Activated naive CD8-positive, alpha-beta T cell treated with anti-CD3 and anti-CD28 coated beads, Interleukin-2, amount 10 ng/mL, durations not matched to agents 7 days and 5 days (primary cell): ENCODE results near the gene ZNF391. TPM values are rescaled to one million over a fixed set of nuclear protein-coding genes. Genes with fewer than 3 reads are reported as not detected.
A peak's percentile ranks its signal among the peaks of the same experiment; 100 is the strongest.
"Not testable (repeated sequence)": the region's sequence is repeated elsewhere in the genome, so short reads cannot be mapped to it uniquely, and the experiment has no call there.

Experiments used
- ATAC-seq: fragments of 150-1000 bp; cut with Tn5 transposase; one replicate; pipeline ENCODE4 v1.10.0; 2021; ENCODE audit warnings: low read depth, moderate library complexity
- POLR2A ChIA-PET: fragments of 350-600 bp; sonication (Branson Sonifier 250); formaldehyde crosslinking; loops from one replicate; lab custom pipeline; 2021; ENCODE audit warnings: antibody characterized with exemption; lab: Charles Lee
- DNase-seq: peaks from one replicate; pipeline ENCODE4 v3.0.0; 2021
- H3K27ac Mint-ChIP-seq: one replicate; pipeline ENCODE4 v1.8.0; 2022; ENCODE audit warnings: mild to moderate bottlenecking, mixed read lengths
- H3K27me3 Mint-ChIP-seq: one replicate; pipeline ENCODE4 v1.8.0; 2022; ENCODE audit warnings: mild to moderate bottlenecking, moderate library complexity, mixed read lengths
- H3K36me3 Mint-ChIP-seq: one replicate; pipeline ENCODE4 v1.8.0; 2021; ENCODE audit warnings: mild to moderate bottlenecking, mixed read lengths
- H3K4me1 Mint-ChIP-seq: one replicate; pipeline ENCODE4 v1.8.0; 2021; ENCODE audit warnings: mixed read lengths
- H3K4me3 Mint-ChIP-seq: one replicate; pipeline ENCODE4 v1.8.0; 2022; ENCODE audit warnings: mild to moderate bottlenecking, moderate library complexity, mixed read lengths
- H3K9me3 Mint-ChIP-seq: one replicate; pipeline ENCODE4 v1.8.0; 2021; ENCODE audit warnings: mixed read lengths
- total RNA-seq, 2 experiments: library from RNA; stranded (reverse); gene quantifications; one replicate each; pipeline ENCODE4 v1.2.3, GENCODE V29; 2021

Gene ZNF391
- total RNA-seq = 1 to 10 TPM; 3.9 to 4.2 TPM

DNA sequence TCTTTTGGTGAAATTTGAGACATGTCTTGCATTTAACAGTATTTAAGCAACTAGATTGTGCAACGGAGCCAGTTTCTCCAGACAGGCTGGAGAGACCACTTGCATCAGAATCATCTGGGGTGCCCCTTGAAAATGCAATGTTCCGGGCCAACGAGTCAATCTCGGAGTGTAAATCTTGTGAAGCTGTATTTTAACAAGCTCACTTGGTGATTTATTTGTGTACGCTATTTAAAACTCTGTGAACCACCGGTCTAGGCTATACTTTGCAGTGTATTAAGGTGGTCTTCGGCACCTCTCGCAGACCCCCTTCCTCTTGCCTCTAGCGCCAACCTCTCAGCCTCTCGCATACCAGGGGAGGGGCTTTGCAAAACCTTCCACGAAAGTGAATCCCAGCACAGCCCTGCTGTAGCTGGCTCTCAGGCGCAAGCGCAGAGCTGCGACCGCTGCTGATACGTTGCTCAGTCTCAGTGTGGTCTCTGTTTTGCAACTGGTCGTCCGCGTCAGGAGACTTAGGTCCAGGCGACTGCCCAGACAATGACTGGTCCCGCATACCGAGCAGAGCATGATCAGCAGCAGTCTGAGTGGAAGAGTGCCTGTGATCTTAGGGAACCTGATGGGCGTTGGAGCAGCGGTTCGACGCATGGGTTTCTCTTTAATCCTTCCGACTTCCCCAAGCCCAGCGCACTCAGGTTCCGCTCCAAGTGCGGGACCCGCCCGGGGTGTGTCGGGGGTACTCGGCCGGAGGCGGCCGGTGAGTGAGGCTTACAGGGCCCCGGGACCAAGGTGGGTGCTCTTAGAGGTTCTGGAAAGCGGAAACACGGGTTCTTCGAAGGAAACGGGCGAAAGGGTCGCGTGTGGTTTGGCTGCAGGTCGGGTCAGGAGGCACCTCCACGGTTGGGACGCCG lies at the start of gene ZNF391:
Gene ZNF391 (plus strand): TSS at position 467 of the 905 bp plus-strand sequence. CDS start 11,612 bp downstream, outside the sequence.
- peaks cover 9% of the 10 kb centered on the region for H3K4me1 Mint-ChIP-seq
- H3K9me3 Mint-ChIP-seq = peaks cover 9% of the 10 kb centered on the region
- H3K36me3 Mint-ChIP-seq = peaks cover 11% of the 10 kb centered on the region
- DNase-seq (peak; percentile 79), ATAC-seq (peak; percentile 89)
- peak within 1 kb of the TSS; percentile 94 for H3K27ac Mint-ChIP-seq
- POLR2A ChIA-PET = interaction anchor here (0.6 to 1.4 kb wide), 6 partner anchors 14 to 351 kb away, joined by 3 to 10 read pairs (median 4); partner anchors contain the start of gene ZNF184
- peaks cover 6% of the 10 kb centered on the region for H3K27me3 Mint-ChIP-seq
- peak within 1 kb of the TSS; percentile 90 for H3K4me3 Mint-ChIP-seq

GRCh38 chr6:27352850-27353249 lies 35.7 kb upstream of the ZNF391 start:
- ATAC-seq (no peak), DNase-seq (no peak)
- POLR2A ChIA-PET = no interaction called here
- no peaks in the 10 kb centered on the region for H3K27me3 Mint-ChIP-seq
- H3K27ac Mint-ChIP-seq = no peak overlapping the region
- peaks cover 2% of the 10 kb centered on the region for H3K36me3 Mint-ChIP-seq
- peaks cover 12% of the 10 kb centered on the region for H3K9me3 Mint-ChIP-seq
- no peak overlapping the region for H3K4me3 Mint-ChIP-seq
- no peaks in the 10 kb centered on the region for H3K4me1 Mint-ChIP-seq

DNA sequence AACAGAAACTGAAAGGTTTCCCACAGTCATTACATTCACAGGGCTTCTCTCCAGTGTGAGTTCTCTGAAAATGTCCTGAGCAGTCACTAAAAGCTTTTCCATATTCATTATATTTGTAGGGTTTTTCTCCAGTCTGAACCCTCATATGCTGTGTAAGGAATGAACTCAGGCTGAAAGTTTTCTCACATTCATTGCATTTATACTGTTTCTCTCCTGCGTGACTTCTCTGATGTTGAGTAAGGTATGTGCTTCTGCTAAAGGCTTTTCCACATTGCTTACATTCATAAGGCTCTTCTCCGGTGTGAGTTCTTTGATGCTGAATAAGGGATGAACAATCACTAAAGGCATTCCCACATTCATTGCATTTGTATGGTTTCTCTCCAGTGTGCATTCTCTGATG lies 29.8 kb upstream of the ZNF391 start:
- H3K27ac Mint-ChIP-seq = no peak overlapping the region
- H3K27me3 Mint-ChIP-seq = no peaks in the 10 kb centered on the region
- ATAC-seq = no peak
- no peak overlapping the region for H3K4me3 Mint-ChIP-seq
- H3K36me3 Mint-ChIP-seq = peaks cover 10% of the 10 kb centered on the region
- H3K4me1 Mint-ChIP-seq = no peaks in the 10 kb centered on the region
- no peak for DNase-seq
- POLR2A ChIA-PET = no interaction called here
- peaks cover 40% of the 10 kb centered on the region for H3K9me3 Mint-ChIP-seq

DNA sequence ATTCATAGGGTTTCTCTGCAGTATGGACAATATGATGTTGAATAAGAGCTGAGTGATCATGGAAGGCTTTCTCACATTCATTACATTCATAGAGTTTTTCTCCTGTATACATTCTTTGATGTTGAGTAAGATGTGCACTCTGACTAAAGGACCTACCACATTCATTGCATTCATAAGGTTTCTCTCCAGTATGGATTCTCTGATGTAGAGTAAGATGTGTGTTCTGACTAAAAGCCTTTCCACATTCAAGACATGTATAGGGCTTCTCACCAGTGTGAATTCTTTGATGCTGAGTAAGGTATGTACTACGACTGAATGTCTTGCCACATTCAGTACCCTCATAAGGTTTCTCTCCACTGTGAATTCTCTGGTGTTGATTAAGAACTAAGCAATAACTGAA lies 29.3 kb upstream of the ZNF391 start:
- no peak for ATAC-seq
- POLR2A ChIA-PET = no interaction called here
- peaks cover 39% of the 10 kb centered on the region for H3K9me3 Mint-ChIP-seq

GRCh38 chr6:27368202-27368601 lies 20.4 kb upstream of the ZNF391 start:
- DNase-seq = no peak
- H3K36me3 Mint-ChIP-seq = peaks cover 16% of the 10 kb centered on the region
- no peaks in the 10 kb centered on the region for H3K4me1 Mint-ChIP-seq
- no peak overlapping the region for H3K4me3 Mint-ChIP-seq
- POLR2A ChIA-PET = no interaction called here
- H3K27me3 Mint-ChIP-seq = no peaks in the 10 kb centered on the region
- no peak overlapping the region for H3K27ac Mint-ChIP-seq
- ATAC-seq = no peak
- H3K9me3 Mint-ChIP-seq = peaks cover 21% of the 10 kb centered on the region

More for the DNA sequence above, 29.3 kb upstream of the ZNF391 start:
- DNase-seq = no peak
- Mint-ChIP-seq H3K27me3 (no peaks in the 10 kb centered on the region), H3K4me1 (no peaks in the 10 kb centered on the region), H3K4me3 (no peak overlapping the region), H3K27ac (no peak overlapping the region), H3K36me3 (peaks cover 10% of the 10 kb centered on the region)

DNA sequence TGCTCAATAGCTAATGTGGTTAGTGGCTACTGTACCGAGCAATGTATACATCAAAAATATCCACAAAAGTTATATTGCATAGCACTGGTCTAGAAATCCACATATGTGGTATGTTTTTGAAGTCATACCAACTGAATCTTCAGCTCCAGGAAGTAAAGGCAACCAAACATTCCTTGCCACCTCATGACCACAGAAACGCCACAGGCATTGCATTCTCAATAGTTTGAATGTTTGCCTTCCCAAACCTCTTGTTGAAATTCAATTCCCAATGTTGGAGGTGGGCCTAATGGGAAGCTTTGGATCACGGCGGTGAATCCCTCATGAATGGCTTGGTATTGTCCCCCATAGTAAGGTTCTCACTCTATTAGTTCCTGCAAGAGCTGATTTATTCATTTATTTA lies 18.2 kb upstream of the ZNF391 start:
- H3K27ac Mint-ChIP-seq = no peak overlapping the region
- no peak for DNase-seq
- H3K36me3 Mint-ChIP-seq = peaks cover 16% of the 10 kb centered on the region
- H3K27me3 Mint-ChIP-seq = no peaks in the 10 kb centered on the region
- no peak for ATAC-seq
- peaks cover 21% of the 10 kb centered on the region for H3K9me3 Mint-ChIP-seq
- POLR2A ChIA-PET = no interaction called here
- H3K4me3 Mint-ChIP-seq = no peak overlapping the region
- peaks cover 12% of the 10 kb centered on the region for H3K4me1 Mint-ChIP-seq

DNA sequence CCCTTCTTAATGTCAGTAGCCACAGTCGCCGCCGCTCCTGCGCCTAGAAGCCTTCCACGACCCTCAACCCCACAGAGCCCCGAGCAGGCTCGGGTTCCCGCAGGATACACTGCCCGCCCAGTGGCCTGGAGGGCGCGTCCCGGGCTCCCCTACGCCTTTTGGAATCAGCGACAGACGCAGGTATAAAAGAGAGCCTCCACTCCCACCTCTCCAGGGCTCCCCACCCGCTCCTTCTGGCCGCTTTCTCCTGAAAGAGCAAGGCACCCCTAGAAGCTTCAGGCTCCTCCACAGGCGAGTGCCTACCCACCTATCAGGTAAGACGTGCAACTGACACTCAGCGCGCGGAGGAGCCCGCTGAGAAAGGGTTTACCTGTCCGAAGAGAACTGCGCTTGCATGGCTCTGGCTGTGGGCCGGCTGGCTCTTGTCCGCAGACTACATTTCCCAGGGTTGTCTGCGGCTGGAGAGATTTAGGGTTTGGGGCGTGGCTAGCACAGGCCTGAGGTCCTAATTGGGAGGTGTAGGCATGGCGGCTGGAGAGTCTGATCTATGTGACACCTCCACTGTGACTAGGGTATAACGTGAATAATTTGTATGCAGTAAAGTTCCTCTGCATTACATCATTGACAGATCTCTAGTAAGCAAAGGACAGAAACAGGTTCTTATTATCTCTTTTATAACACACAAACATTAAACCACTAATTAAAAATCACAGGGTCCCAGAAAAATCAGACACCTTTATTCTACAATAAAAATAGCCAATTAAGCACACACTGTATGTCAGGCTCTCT lies 13.5 kb upstream of the ZNF391 start:
- Mint-ChIP-seq H3K27ac (peak overlapping the region; percentile 81), H3K27me3 (no peaks in the 10 kb centered on the region), H3K36me3 (peaks cover 2% of the 10 kb centered on the region), H3K4me1 (peaks cover 17% of the 10 kb centered on the region), H3K9me3 (peaks cover 6% of the 10 kb centered on the region), H3K4me3 (peak overlapping the region; percentile 88)
- DNase-seq (peak; percentile 70), ATAC-seq (peak; percentile 99)
- POLR2A ChIA-PET = interaction anchor here (1.0 kb wide), 1 partner anchor 13 kb away, joined by 3 read pairs; the partner anchor contains the start of gene ZNF391

DNA sequence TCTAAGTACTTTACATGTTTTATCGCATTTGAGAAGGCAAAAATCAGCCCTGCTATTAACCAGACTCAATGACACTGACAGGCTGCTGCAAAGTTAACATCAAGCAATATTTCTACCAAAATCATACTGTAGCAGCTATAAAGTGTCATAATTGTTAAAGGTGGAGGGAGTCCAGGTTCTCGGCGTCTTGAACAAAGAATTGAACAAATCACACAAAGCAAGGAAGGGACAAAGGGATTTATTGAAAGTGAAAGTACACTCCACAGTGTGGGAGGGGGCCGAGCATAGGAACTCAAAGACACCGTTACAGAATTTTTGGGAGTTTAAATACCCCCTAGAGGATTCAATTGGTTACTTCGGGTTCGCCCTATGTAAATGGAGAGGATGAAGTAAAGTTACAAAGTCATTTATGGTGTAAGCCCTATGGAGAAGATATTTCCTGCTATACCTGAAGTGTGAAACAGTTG lies 12.9 kb upstream of the ZNF391 start:
- no peaks in the 10 kb centered on the region for H3K27me3 Mint-ChIP-seq
- DNase-seq (no peak), ATAC-seq (no peak)
- H3K4me1 Mint-ChIP-seq = peaks cover 17% of the 10 kb centered on the region
- peaks cover 7% of the 10 kb centered on the region for H3K9me3 Mint-ChIP-seq
- H3K4me3 Mint-ChIP-seq = peak overlapping the region; percentile 88
- peak overlapping the region; percentile 81 for H3K27ac Mint-ChIP-seq
- POLR2A ChIA-PET = interaction anchor here (1.1 kb wide), 1 partner anchor 98 kb away, joined by 3 read pairs; no protein-coding TSS in a partner anchor
- peaks cover 2% of the 10 kb centered on the region for H3K36me3 Mint-ChIP-seq

- H3K27me3 Mint-ChIP-seq, H3K36me3 Mint-ChIP-seq, H3K9me3 Mint-ChIP-seq, H3K4me3 Mint-ChIP-seq, DNase-seq, H3K27ac Mint-ChIP-seq, ATAC-seq, POLR2A ChIA-PET: not testable (repeated sequence)
- H3K4me1 Mint-ChIP-seq = peaks cover 17% of the 10 kb centered on the region
These were observed 10.2 kb upstream of the ZNF391 start for GRCh38 chr6:27378406-27378805.

DNA sequence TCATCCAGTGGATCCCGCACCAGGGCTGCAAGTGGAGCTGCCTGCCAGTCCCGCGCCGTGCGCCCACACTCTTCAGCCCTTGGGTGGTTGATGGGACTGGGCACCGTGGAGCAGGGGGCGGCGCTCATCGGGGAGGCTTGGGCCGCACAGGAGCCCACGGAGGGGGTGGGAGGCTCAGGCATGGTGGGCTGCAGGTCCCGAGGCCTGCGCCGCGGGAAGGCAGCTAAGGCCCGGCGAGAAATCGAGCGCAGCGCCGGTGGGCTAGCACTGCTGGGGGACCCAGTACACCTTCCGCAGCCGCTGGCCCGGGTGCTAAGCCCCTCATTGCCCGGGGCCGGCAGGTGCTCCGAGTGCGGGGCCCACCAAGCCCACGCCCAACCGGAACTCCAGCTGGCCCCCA lies 7.6 kb upstream of the ZNF391 start:
- H3K27me3 Mint-ChIP-seq, POLR2A ChIA-PET, H3K4me3 Mint-ChIP-seq, ATAC-seq, H3K27ac Mint-ChIP-seq, DNase-seq, H3K4me1 Mint-ChIP-seq, H3K36me3 Mint-ChIP-seq: not testable (repeated sequence)
- H3K9me3 Mint-ChIP-seq = peaks cover 11% of the 10 kb centered on the region

DNA sequence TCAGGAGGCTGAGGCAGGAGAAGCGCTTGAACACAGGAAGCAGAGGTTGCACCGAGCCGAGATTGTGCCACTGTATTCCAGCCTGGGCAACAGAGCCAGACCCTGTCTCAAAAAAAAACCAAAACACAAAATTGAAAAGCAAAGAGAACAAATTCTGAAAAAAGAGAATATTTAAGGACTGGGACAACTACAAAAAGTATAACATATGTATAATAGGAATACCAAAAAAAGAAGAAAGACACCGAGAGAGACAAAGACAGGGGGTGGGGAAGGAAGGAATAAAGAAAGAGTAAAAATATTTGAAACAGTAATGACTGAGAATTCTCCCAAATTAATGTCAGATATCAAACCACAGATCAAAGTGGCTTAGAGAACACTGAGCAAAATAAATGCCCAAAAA lies 5.5 kb upstream of the ZNF391 start:
- Mint-ChIP-seq H3K4me1 (peaks cover 2% of the 10 kb centered on the region), H3K27ac (no peak overlapping the region), H3K9me3 (peaks cover 10% of the 10 kb centered on the region), H3K27me3 (peaks cover 7% of the 10 kb centered on the region), H3K36me3 (peaks cover 3% of the 10 kb centered on the region), H3K4me3 (no peak overlapping the region)
- no peak for ATAC-seq
- POLR2A ChIA-PET = no interaction called here
- DNase-seq = no peak

DNA sequence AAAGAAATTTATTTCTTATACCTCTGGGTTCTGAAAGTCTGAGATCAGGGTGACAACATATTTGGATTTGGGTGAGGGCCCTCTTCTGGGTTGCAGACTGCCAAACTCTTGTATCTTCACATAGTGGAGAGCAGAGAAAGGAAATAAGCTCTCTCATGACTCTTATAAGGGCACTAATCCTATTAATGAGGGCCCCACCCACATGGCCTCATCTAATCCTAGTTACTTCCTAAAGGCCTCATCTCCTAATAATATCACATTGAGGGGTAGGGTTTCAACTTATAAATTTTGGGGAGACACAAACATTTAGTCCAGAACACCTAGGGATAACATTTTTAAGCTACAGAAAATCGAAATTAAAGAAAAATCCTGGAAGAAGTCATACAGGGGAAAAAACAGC lies 5.1 kb upstream of the ZNF391 start:
- Mint-ChIP-seq H3K9me3 (peaks cover 10% of the 10 kb centered on the region), H3K36me3 (peaks cover 3% of the 10 kb centered on the region), H3K4me1 (peaks cover 6% of the 10 kb centered on the region), H3K4me3 (no peak overlapping the region), H3K27me3 (peaks cover 7% of the 10 kb centered on the region), H3K27ac (no peak overlapping the region)
- no peak for DNase-seq
- no peak for ATAC-seq
- POLR2A ChIA-PET = interaction anchor here (0.7 kb wide), 1 partner anchor 1002 kb away, joined by 4 read pairs; no protein-coding TSS in a partner anchor

DNA sequence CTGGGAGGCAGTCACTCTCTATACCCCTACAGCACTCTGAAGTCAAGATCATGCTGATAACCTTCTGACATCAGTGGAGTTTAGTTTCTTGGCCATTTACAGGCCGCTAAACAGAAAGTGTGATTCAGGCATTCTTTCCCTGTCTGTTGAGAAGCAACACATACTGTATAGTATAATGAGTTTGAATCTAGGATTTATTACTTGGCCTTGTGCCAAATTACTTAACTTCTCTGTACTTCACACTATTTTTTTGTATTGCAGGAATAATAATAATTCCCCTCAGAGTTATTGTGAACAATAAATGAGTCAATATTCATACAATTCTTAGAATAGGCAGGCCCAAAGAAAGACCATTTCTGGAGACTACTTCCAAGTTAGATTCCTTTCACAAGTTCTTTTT lies 4.1 kb downstream of the ZNF391 start:
- peaks cover 27% of the 10 kb centered on the region for H3K36me3 Mint-ChIP-seq
- DNase-seq (no peak), ATAC-seq (no peak)
- H3K27ac Mint-ChIP-seq = no peak overlapping the region
- H3K27me3 Mint-ChIP-seq = no peaks in the 10 kb centered on the region
- H3K4me1 Mint-ChIP-seq = peaks cover 9% of the 10 kb centered on the region
- H3K9me3 Mint-ChIP-seq = peaks cover 16% of the 10 kb centered on the region
- POLR2A ChIA-PET = no interaction called here
- H3K4me3 Mint-ChIP-seq = no peak overlapping the region
